Activated CD4-positive, alpha-beta memory T cell treated with anti-CD3 and anti-CD28 coated beads for 36 hours (primary cell): ENCODE results near the gene PAN2. TPM values are rescaled to one million over a fixed set of nuclear protein-coding genes. Genes with fewer than 3 reads are reported as not detected.

Source experiments
- total RNA-seq, 2 experiments: library from RNA; stranded (reverse); gene quantifications; one replicate each; pipeline ENCODE4 v1.2.3, GENCODE V29; 2021

The PAN2 gene
- total RNA-seq, 2 experiments from 2014 or later: 49.0 to 51.2 TPM

Other genes starting within 250 kb of the PAN2 start
- 100 to 1,000 TPM; 399 to 410 TPM for gene PA2G4, start 229.4 kb downstream of the PAN2 start, total RNA-seq
- 1,000 to 10,000 TPM; 5,210 to 5,251 TPM for gene RPL41, start 217.4 kb downstream of the PAN2 start, total RNA-seq
- gene ZC3H10, start 215.7 kb downstream of the PAN2 start, total RNA-seq: 1 to 10 TPM; 5.1 to 7.2 TPM
- gene ESYT1, start 205.7 kb downstream of the PAN2 start, total RNA-seq: 100 to 1,000 TPM; 142 to 146 TPM
- 10 to 100 TPM; 63.8 to 70.8 TPM for gene MYL6B, start 181.4 kb downstream of the PAN2 start, total RNA-seq
- 1,000 to 10,000 TPM; 1,196 to 1,215 TPM for gene MYL6, start 175.6 kb downstream of the PAN2 start, total RNA-seq
- 100 to 1,000 TPM in 1 of 2 experiments, 10 to 100 TPM in 1; 96.4 to 103 TPM for gene SMARCC2, start 144.5 kb downstream of the PAN2 start, total RNA-seq
- gene RNF41, start 112.1 kb downstream of the PAN2 start, total RNA-seq: 10 to 100 TPM; 28.2 to 31.2 TPM
- 10 to 100 TPM; 62.0 to 62.2 TPM for gene NABP2, start 109.7 kb downstream of the PAN2 start, total RNA-seq
- gene SLC39A5, start 103.9 kb downstream of the PAN2 start, total RNA-seq: 1 to 10 TPM in 1 of 2 experiments, under 1 TPM in 1; 0.59 to 1.7 TPM
- gene ANKRD52, start 75.6 kb downstream of the PAN2 start, total RNA-seq: 10 to 100 TPM; 34.1 to 37.0 TPM
- gene COQ10A, start 67.1 kb downstream of the PAN2 start, total RNA-seq: 1 to 10 TPM; 6.3 to 7.0 TPM
- gene CS, start 33.7 kb downstream of the PAN2 start, total RNA-seq: 100 to 1,000 TPM; 304 to 309 TPM
- gene CNPY2, start 18.0 kb downstream of the PAN2 start, total RNA-seq: 10 to 100 TPM; 74.7 to 91.6 TPM
- 10 to 100 TPM; 47.6 to 48.5 TPM for gene IL23A, start 4.9 kb upstream of the PAN2 start, total RNA-seq
- gene STAT2, start 26.1 kb upstream of the PAN2 start, total RNA-seq: 100 to 1,000 TPM; 125 to 139 TPM
- gene APOF, start 28.9 kb upstream of the PAN2 start, total RNA-seq: not detected
- gene TIMELESS, start 115.4 kb upstream of the PAN2 start, total RNA-seq: 10 to 100 TPM; 60.1 to 62.6 TPM
- not detected for gene MIP, start 120.7 kb upstream of the PAN2 start, total RNA-seq
- 1 to 10 TPM; 2.4 to 2.9 TPM for gene SPRYD4, start 134.6 kb upstream of the PAN2 start, total RNA-seq
- gene GLS2, start 154.2 kb upstream of the PAN2 start, total RNA-seq: 1 to 10 TPM; 5.5 to 6.1 TPM
- gene RBMS2, start 187.8 kb upstream of the PAN2 start, total RNA-seq: 1 to 10 TPM; 2.2 to 2.9 TPM